SH-SY5Y (cell line): ENCODE results near the gene SLC13A2.

Source experiments
- GATA2 ChIP-seq: IDR thresholded peaks from 2 replicates; pipeline ENCODE4 v1.6.1; 2011; ENCODE audit warnings: mild to moderate bottlenecking, low read depth, low read length
- GATA3 ChIP-seq: IDR thresholded peaks from 2 replicates; pipeline ENCODE4 v1.6.1; 2011; ENCODE audit warnings: low read depth, mild to moderate bottlenecking, low read length, moderate library complexity

- TF ChIP-seq GATA2 (no peak), GATA3 (no peak)
Measured at GRCh38 chr17:28485049-28485448, 11.6 kb downstream of the SLC13A2 start.
